H1 (cell line): Measurements from ENCODE around the gene ZC3H18. TPM values are rescaled to one million over a fixed set of nuclear protein-coding genes. Genes with fewer than 3 reads are reported as not detected.
A peak's percentile ranks its signal among the peaks of the same experiment; 100 is the strongest.

Source experiments
- CTCF ChIA-PET: fragments of 300-600 bp; sonication (Branson Sonifier 250); formaldehyde crosslinking; loops from one replicate; lab custom pipeline; 2021; ENCODE audit not compliant: partially characterized antibody; lab: Charles Lee
- POLR2A ChIA-PET: fragments of 300-600 bp; sonication (Branson Sonifier 250); formaldehyde crosslinking; loops from one replicate; lab custom pipeline; 2021; ENCODE audit warnings: inconsistent platforms; ENCODE audit not compliant: partially characterized antibody; lab: Charles Lee
- DNase-seq, 2 experiments: peaks; one replicate each; pipeline versions ENCODE4 v3.0.0 to v3.0.0-alpha.2; 2010 to 2022; ENCODE audit warnings: low spot score in 2 of 2, low read depth in 1 of 2, mixed read lengths in 1 of 2
- FAIRE-seq: peaks from 2 replicates; lab custom pipeline; 2011; peaks lifted over from hg19 to GRCh38; lab: Jason Lieb, UNC
- H2AFZ ChIP-seq: 2 replicates; pipeline ENCODE4 v1.8.1; 2012; ENCODE audit warnings: low read length, inconsistent platforms
- H2AK5ac ChIP-seq: 2 replicates; pipeline ENCODE4 v1.6.1; 2013; ENCODE audit warnings: low read depth, low read length
- H2BK120ac ChIP-seq: replicated peaks from 2 replicates; pipeline ENCODE3; 2013; ENCODE audit warnings: low read depth, low read length, inconsistent platforms
- H2BK12ac ChIP-seq: 2 replicates; pipeline ENCODE4 v1.6.1; 2013; ENCODE audit warnings: low read depth, low read length
- H2BK15ac ChIP-seq: 2 replicates; pipeline ENCODE4 v1.6.1; 2013; ENCODE audit warnings: low read length
- H2BK20ac ChIP-seq: 2 replicates; pipeline ENCODE4 v1.6.1; 2013; ENCODE audit warnings: low read length
- H2BK5ac ChIP-seq: 2 replicates; pipeline ENCODE4 v1.6.1; 2013; ENCODE audit warnings: low read depth, low read length
- H3K14ac ChIP-seq: 2 replicates; pipeline ENCODE4 v1.6.1; 2013; ENCODE audit warnings: inconsistent platforms; ENCODE audit not compliant: insufficient read length
- H3K18ac ChIP-seq: 2 replicates; pipeline ENCODE4 v1.6.1; 2013; ENCODE audit warnings: low read length; ENCODE audit errors: extremely low read depth
- H3K23ac ChIP-seq: 2 replicates; pipeline ENCODE4 v1.6.1; 2013; ENCODE audit warnings: inconsistent platforms; ENCODE audit not compliant: insufficient read length
- H3K23me2 ChIP-seq: 2 replicates; pipeline ENCODE4 v1.6.1; 2013; ENCODE audit warnings: low read depth, low read length
- H3K27ac ChIP-seq: 2 replicates; pipeline ENCODE4 v1.6.1; 2011; ENCODE audit warnings: low read depth, low read length, inconsistent platforms
- H3K27me3 ChIP-seq, 4 experiments: replicated peaks in 1 of 4; 1 replicate in 1 of 4; 2 replicates in 3 of 4; pipeline versions ENCODE4 v1.6.1 to v1.8.1; 2011 to 2013; ENCODE audit warnings: low read length in 3 of 4, mild to moderate bottlenecking in 3 of 4, inconsistent platforms in 2 of 4, mixed read lengths in 2 of 4, moderate library complexity in 1 of 4; ENCODE audit not compliant: control insufficient read depth in 3 of 4, insufficient read depth in 3 of 4; ENCODE audit errors: extremely low read depth in 1 of 4
- H3K36me3 ChIP-seq, 4 experiments: 2 replicates each; pipeline versions ENCODE4 v1.6.1 to v1.8.1; 2011 to 2013; ENCODE audit warnings: mild to moderate bottlenecking in 4 of 4, low read length in 3 of 4, moderate library complexity in 2 of 4, control low read depth in 1 of 4, inconsistent platforms in 1 of 4; ENCODE audit not compliant: insufficient read depth in 4 of 4, control insufficient read depth in 2 of 4
- H3K4ac ChIP-seq: replicated peaks from 2 replicates; pipeline ENCODE3; 2013; ENCODE audit warnings: low read length, low read depth, mixed read lengths, inconsistent platforms; ENCODE audit not compliant: insufficient read length
- H3K4me1 ChIP-seq, 4 experiments: replicated peaks in 1 of 4; 1 replicate in 1 of 4; 2 replicates in 3 of 4; pipeline versions ENCODE4 v1.6.1 to v1.8.1; 2011 to 2013; ENCODE audit warnings: low read length in 3 of 4, inconsistent platforms in 2 of 4, mixed read lengths in 1 of 4; ENCODE audit not compliant: insufficient read depth in 4 of 4, control insufficient read depth in 3 of 4
- H3K4me2 ChIP-seq, 2 experiments: 2 replicates each; pipeline versions ENCODE4 v1.6.1 to v1.8.1; 2011 to 2013; ENCODE audit warnings: low read depth in 2 of 2, low read length in 2 of 2, control low read depth in 1 of 2, inconsistent platforms in 1 of 2, mild to moderate bottlenecking in 1 of 2; ENCODE audit not compliant: insufficient read depth in 1 of 2
- H3K4me3 ChIP-seq, 4 experiments: fragments of 200-600, 300-600 bp in 1 of 4; sonication (generic), shearing (Covaris generic), sonication (Bioruptor Twin) in 1 of 4; 2 replicates each; pipeline versions ENCODE4 v1.5.1 to v1.8.1; 2011 to 2016; ENCODE audit warnings: low read length in 4 of 4, low read depth in 3 of 4, control low read depth in 2 of 4, inconsistent platforms in 2 of 4, mild to moderate bottlenecking in 2 of 4, mixed read lengths in 1 of 4, moderate library complexity in 1 of 4; ENCODE audit not compliant: insufficient read depth in 2 of 4; ENCODE audit errors: extremely low read depth in 1 of 4
- H3K56ac ChIP-seq: replicated peaks from 2 replicates; pipeline ENCODE3; 2013; ENCODE audit warnings: low read depth, mild to moderate bottlenecking, mixed read lengths, low read length, inconsistent platforms; ENCODE audit not compliant: insufficient read length
- H3K79me1 ChIP-seq: 2 replicates; pipeline ENCODE4 v1.6.1; 2013; ENCODE audit warnings: low read depth, low read length, control low read depth
- H3K79me2 ChIP-seq, 2 experiments: 2 replicates each; pipeline versions ENCODE4 v1.6.1 to v1.8.1; 2012 to 2013; ENCODE audit warnings: low read length in 2 of 2, mild to moderate bottlenecking in 2 of 2, inconsistent platforms in 1 of 2; ENCODE audit not compliant: insufficient read depth in 2 of 2, control insufficient read depth in 1 of 2
- H3K9ac ChIP-seq, 4 experiments: replicated peaks in 1 of 4; 1 replicate in 1 of 4; 2 replicates in 3 of 4; pipeline versions ENCODE4 v1.6.1 to v1.8.1; 2011 to 2013; ENCODE audit warnings: low read depth in 3 of 4, low read length in 3 of 4, control low read depth in 2 of 4, mild to moderate bottlenecking in 2 of 4, moderate library complexity in 2 of 4, inconsistent platforms in 1 of 4; ENCODE audit errors: extremely low read depth in 1 of 4
- H3K9me3 ChIP-seq, 2 experiments: 2 replicates each; pipeline versions ENCODE4 v1.6.1 to v1.8.1; 2012 to 2013; ENCODE audit warnings: mild to moderate bottlenecking in 2 of 2, moderate library complexity in 2 of 2, control low read depth in 1 of 2, inconsistent platforms in 1 of 2, low read depth in 1 of 2, low read length in 1 of 2, mixed read lengths in 1 of 2; ENCODE audit not compliant: insufficient read depth in 2 of 2
- H4K20me1 ChIP-seq, 2 experiments: replicated peaks in 1 of 2; 2 replicates each; pipeline versions ENCODE3 to v1.8.1; 2011 to 2013; ENCODE audit warnings: inconsistent platforms in 2 of 2, low read length in 2 of 2, mild to moderate bottlenecking in 1 of 2; ENCODE audit not compliant: insufficient read depth in 2 of 2, control insufficient read depth in 1 of 2
- H4K5ac ChIP-seq: 2 replicates; pipeline ENCODE4 v1.6.1; 2013; ENCODE audit warnings: low read length, low read depth, mixed read lengths, inconsistent platforms; ENCODE audit not compliant: insufficient read length
- H4K8ac ChIP-seq: 2 replicates; pipeline ENCODE4 v1.8.0; 2013; ENCODE audit warnings: mild to moderate bottlenecking, moderate library complexity, low read length, inconsistent platforms; ENCODE audit not compliant: insufficient read depth; ENCODE audit errors: extremely low read depth
- H4K91ac ChIP-seq: replicated peaks from 2 replicates; pipeline ENCODE3; 2013; ENCODE audit warnings: low read length, mixed read lengths, inconsistent platforms; ENCODE audit not compliant: insufficient read length
- BACH1 ChIP-seq: IDR thresholded peaks from 2 replicates; pipeline ENCODE4 v1.6.1; 2012; ENCODE audit warnings: low read length, improper control_type of control experiment
- CTBP2 ChIP-seq: IDR thresholded peaks from 2 replicates; pipeline ENCODE4 v1.7.0; 2011; ENCODE audit warnings: borderline replicate concordance, mild to moderate bottlenecking, moderate library complexity, mixed read lengths, low read length; ENCODE audit not compliant: insufficient read depth, insufficient read length
- EP300 ChIP-seq, 2 experiments: IDR thresholded peaks; 1 replicate in 1 of 2; 2 replicates in 1 of 2; pipeline ENCODE4 v1.6.1; 2011 to 2012; ENCODE audit warnings: low read depth in 2 of 2, low read length in 2 of 2, mild to moderate bottlenecking in 2 of 2, borderline replicate concordance in 1 of 2, inconsistent platforms in 1 of 2, moderate library complexity in 1 of 2
- FOSL1 ChIP-seq: IDR thresholded peaks from 2 replicates; pipeline ENCODE4 v1.6.1; 2011; ENCODE audit warnings: mild to moderate bottlenecking, low read depth, low read length, moderate library complexity; ENCODE audit not compliant: insufficient read depth
- GTF2F1 ChIP-seq: IDR thresholded peaks from 2 replicates; pipeline ENCODE4 v1.6.1; 2012; ENCODE audit warnings: low read depth, low read length, improper control_type of control experiment, borderline replicate concordance
- HDAC2 ChIP-seq, 2 experiments: fragments of 300-600 bp in 1 of 2; sonication (generic) in 1 of 2; IDR thresholded peaks; 2 replicates each; pipeline ENCODE4 v1.6.1; 2011 to 2012; ENCODE audit warnings: low read depth in 2 of 2, low read length in 2 of 2, mild to moderate bottlenecking in 2 of 2, moderate library complexity in 2 of 2, borderline replicate concordance in 1 of 2, inconsistent platforms in 1 of 2
- KDM4A ChIP-seq: IDR thresholded peaks from one replicate; pipeline ENCODE4 v1.7.1; 2012; ENCODE audit warnings: low read depth, mild to moderate bottlenecking, moderate library complexity, low read length, inconsistent platforms; ENCODE audit not compliant: severe bottlenecking
- RNF2 ChIP-seq: fragments of 200-900, 300-1000 bp; sonication (generic); IDR thresholded peaks from 2 replicates; pipeline ENCODE4 v1.7.1; 2016; ENCODE audit warnings: borderline replicate concordance, low read depth, mild to moderate bottlenecking, antibody characterized with exemption, low read length; ENCODE audit not compliant: poor library complexity, severe bottlenecking; ENCODE audit errors: missing control alignments
- SIX5 ChIP-seq: IDR thresholded peaks from 2 replicates; pipeline ENCODE4 v1.6.1; 2011; ENCODE audit warnings: mild to moderate bottlenecking, low read depth, low read length
- SUZ12 ChIP-seq: fragments of 200-600 bp; sonication (generic); IDR thresholded peaks from 2 replicates; pipeline ENCODE4 v1.6.1; 2012; ENCODE audit warnings: mild to moderate bottlenecking, inconsistent platforms, low read length, moderate library complexity, mixed read lengths
- TCF12 ChIP-seq: IDR thresholded peaks from 2 replicates; pipeline ENCODE4 v1.6.1; 2011; ENCODE audit warnings: low read depth, mild to moderate bottlenecking, low read length
- YY1 ChIP-seq: IDR thresholded peaks from 2 replicates; pipeline ENCODE4 v1.6.1; 2011; ENCODE audit warnings: low read depth, mild to moderate bottlenecking, low read length
- WGBS, 2 experiments: shearing (Covaris generic) in 1 of 2; methylation state at CpG; one replicate each; pipeline versions ENCODE4 v1.1.6 to v1.1.7; 2013 to 2015; ENCODE audit warnings: low lambda C conversion rate in 2 of 2, mixed read lengths in 2 of 2, inconsistent platforms in 1 of 2, low coverage in 1 of 2, missing lambda C conversion rate in 1 of 2; ENCODE audit not compliant: insufficient replicate concordance in 2 of 2, insufficient coverage in 1 of 2, insufficient read length in 1 of 2; ENCODE audit errors: extremely low coverage in 1 of 2, missing lambda C conversion rate in 1 of 2; 5-methylcytosine and 5-hydroxymethylcytosine counted together
- polyA plus RNA-seq, 7 experiments: library from polyadenylated mRNA; depleted of rRNA in 3 of 7; stranded (reverse) in 5 of 7; unstranded in 2 of 7; fragments of >200 nt in 5 of 7; fragments of 200-250 nt in 2 of 7; gene quantifications; 1 replicate in 5 of 7; 2 replicates in 1 of 7; 4 replicates in 1 of 7; pipeline versions ENCODE4 v1.2.1 to v1.2.3, GENCODE V29; 2011 to 2013; ENCODE audit warnings: missing spikeins in 2 of 7, mixed read lengths in 2 of 7
- total RNA-seq: library from RNA; stranded (reverse); fragmentation: NEBNext Ultra II Directional; extraction: Animal tissue kit (Norgen Biotek cat#: 25700); gene quantifications from 2 replicates; pipeline ENCODE4 v1.2.1, GENCODE V29; 2021

Gene ZC3H18
- total and polyA plus RNA-seq, 2 of the 8 experiments (the other 6 are each of a cell fraction or from before 2014, with no cell fraction given) = 12.1 to 73.2 TPM

- peak overlapping the region; percentile 16; the same call in 1 of the 2 replicates for H4K8ac ChIP-seq
- no peak for FAIRE-seq
- H2BK5ac ChIP-seq = no peak overlapping the region
- no peak overlapping the region for H3K9ac ChIP-seq
- no peak overlapping the region for H4K91ac ChIP-seq
- no peak overlapping the region for H2AK5ac ChIP-seq
- ChIA-PET POLR2A (interaction anchor here (1.2 to 2.3 kb wide), 3 partner anchors 9 to 28 kb away, joined by 3 to 6 read pairs (median 4); no protein-coding TSS in a partner anchor), CTCF (interaction anchor here (1.5 kb wide), 1 partner anchor 14 kb away, joined by 5 read pairs; no protein-coding TSS in a partner anchor)
- no peak overlapping the region for H2BK12ac ChIP-seq
- H3K56ac ChIP-seq = no peak overlapping the region
- H3K4me2 ChIP-seq = no peak overlapping the region
- H3K14ac ChIP-seq = no peak overlapping the region
- no peak overlapping the region for H3K27ac ChIP-seq
- H4K5ac ChIP-seq = no peak overlapping the region
- H2BK15ac ChIP-seq = no peak overlapping the region
- peaks cover 2 to 27% of the 10 kb centered on the region in 2 experiments for H4K20me1 ChIP-seq
- peaks cover 2% of the 10 kb centered on the region; the same call in 1 of the 2 replicates for H3K79me1 ChIP-seq
- no peak overlapping the region for H2BK20ac ChIP-seq
- H2BK120ac ChIP-seq = no peak overlapping the region
- H3K4me3 ChIP-seq = no peak overlapping the region
- no peak overlapping the region for H2AFZ ChIP-seq
- H3K27me3 ChIP-seq = no peaks in the 10 kb centered on the region
- H3K9me3 ChIP-seq = no peaks in the 10 kb centered on the region
- DNase-seq = no peak
- H3K18ac ChIP-seq = no peak overlapping the region
- no peak overlapping the region for H3K23ac ChIP-seq
- H3K4ac ChIP-seq = no peak overlapping the region
- peaks cover 7% of the 10 kb centered on the region; the same call in 1 of the 2 replicates for H3K23me2 ChIP-seq
- H3K4me1 ChIP-seq = peaks cover 0 to 3% (median 0%) of the 10 kb centered on the region in 4 experiments; a peak in 2 of 7 replicates
- 92% methylated on average over 25 of the region's 25 CpGs; no CpG with 5 or more reads in 1 of the 2 experiments for WGBS, 2 experiments
- H3K36me3 ChIP-seq = peaks cover 3 to 22% (median 4%) of the 10 kb centered on the region in 4 experiments; a peak in 6 of 8 replicates
- H3K79me2 ChIP-seq = peaks cover 0 to 33% of the 10 kb centered on the region in 2 experiments; a peak in 3 of 4 replicates
- TF ChIP-seq YY1 (no peak), FOSL1 (no peak), EP300 (IDR thresholded peaks at IDR 0.05; ENCODE audit: borderline replicate concordance in 1 of 2, low read depth in 2 of 2, low read length in 2 of 2) (no peak), BACH1 (no peak), KDM4A (no peak), CTBP2 (no peak), RNF2 (no peak), SUZ12 (no peak), TCF12 (no peak), GTF2F1 (no peak), HDAC2 (IDR thresholded peaks at IDR 0.05; ENCODE audit: borderline replicate concordance in 1 of 2, low read depth in 2 of 2, low read length in 2 of 2) (no peak), SIX5 (no peak)
Observed at GRCh38 chr16:88659160-88659559, 89.0 kb downstream of the ZC3H18 start.
